Activated CD4-positive, alpha-beta T cell treated with anti-CD3 and anti-CD28 coated beads for 4 hours (primary cell): ENCODE data around the gene DPP7.
"Not testable (repeated sequence)": the region's sequence is repeated elsewhere in the genome, so short reads cannot be mapped to it uniquely, and the experiment has no call there.

Source experiments
- DNase-seq, 2 donors: peaks; one replicate each; pipeline ENCODE4 v3.0.0-alpha.2; 2020

The DPP7 gene

DNA sequence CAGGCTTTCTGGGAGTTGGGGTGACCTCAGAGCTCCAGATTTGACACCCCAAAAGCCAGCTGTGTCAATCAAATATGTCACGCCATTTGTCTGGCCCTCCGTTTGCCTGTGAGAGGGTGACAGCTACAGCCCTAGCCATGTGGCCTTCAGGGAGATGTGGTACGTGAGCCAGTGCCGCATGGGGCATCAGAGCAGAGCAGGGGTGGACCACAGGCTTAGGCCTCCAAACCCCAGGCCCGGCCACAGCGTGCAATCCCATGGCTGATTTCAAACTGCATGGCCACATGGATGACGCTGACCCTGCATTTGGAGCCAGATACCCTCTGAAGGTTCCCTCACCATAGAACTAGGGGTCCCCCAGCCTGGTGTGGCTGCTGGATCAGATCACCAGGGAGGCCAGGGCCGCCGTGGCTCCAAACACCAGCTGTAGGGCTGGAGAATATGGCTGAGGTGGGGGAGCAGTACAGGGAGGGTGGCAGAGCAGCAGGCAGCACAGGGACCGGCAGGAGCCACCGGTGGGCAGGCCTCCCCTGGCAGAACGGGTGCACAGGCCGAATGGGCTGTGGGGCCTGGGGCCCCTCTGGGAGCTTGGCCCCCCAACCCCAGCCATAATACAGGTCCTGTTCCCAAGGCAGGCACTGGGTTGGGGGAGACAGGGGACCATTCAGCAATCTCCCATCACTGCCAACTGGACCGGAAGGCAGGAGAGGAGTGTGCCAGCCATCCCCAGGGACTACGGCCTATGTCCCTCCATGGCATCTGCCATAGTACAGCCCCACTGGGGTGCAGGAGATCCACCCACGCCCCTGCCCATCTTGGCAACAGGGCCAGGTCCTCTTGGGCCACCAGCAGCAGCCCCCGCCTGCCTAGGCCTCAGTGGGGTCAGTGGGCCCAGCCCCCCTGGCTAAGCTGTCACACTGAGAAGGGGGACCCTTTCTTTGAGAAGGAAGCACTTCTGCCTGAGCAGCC, 45.7 kb downstream of the DPP7 start:
- no peak for DNase-seq

- peak; percentile 83 to 86 for DNase-seq
Observed at GRCh38 chr9:137067860-137068538, 46.5 kb downstream of the DPP7 start.

- DNase-seq = no peak
Observed at GRCh38 chr9:137066096-137066861, 48.3 kb downstream of the DPP7 start.

GRCh38 chr9:137065336-137065967, 49.1 kb downstream of the DPP7 start:
- DNase-seq = no peak

GRCh38 chr9:137064880-137065164, 49.7 kb downstream of the DPP7 start:
- no peak for DNase-seq

DNA sequence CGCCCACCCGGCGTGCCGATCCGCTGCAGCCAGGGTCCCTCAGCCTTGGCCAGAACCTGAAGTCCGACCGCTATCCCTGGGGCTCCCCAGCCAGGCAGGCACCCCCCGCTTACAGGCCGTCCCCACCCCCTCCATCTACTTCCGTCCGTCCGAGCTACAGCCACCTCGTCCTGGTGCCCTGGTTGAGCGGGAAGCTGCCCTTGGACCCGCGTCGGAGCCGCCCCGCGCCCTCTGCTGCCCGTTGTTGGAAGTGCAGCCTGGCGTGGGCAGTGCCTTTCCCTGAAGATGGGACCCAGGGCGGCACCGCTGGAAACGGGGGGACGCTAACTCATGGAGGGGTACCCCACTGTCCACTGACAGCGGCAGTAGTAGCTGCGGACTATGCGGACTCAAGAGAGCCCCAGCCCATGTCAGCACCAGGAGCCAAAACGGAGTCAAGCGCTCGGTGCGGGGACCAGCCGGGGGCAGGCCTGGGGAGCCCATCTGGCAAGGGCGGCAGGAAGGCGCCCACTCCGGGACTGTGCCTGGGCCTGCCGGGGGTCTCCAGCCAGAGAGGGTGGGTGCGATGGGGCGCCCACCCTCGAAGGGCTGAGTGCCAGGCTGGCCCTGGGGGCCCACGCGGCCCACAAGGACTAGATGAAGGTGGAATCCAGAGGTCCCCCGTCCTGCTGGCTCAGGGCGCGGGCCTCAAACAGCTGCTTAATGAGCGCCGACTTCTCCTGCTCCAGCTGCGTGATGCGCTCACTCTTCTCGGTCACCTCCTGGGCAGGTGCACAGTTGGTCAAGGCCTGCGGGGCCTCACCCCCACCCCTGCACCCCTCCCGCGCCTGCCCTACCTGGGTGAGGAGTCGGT, 50.3 kb downstream of the DPP7 start:
- peak; percentile 43 to 62 for DNase-seq

DNA sequence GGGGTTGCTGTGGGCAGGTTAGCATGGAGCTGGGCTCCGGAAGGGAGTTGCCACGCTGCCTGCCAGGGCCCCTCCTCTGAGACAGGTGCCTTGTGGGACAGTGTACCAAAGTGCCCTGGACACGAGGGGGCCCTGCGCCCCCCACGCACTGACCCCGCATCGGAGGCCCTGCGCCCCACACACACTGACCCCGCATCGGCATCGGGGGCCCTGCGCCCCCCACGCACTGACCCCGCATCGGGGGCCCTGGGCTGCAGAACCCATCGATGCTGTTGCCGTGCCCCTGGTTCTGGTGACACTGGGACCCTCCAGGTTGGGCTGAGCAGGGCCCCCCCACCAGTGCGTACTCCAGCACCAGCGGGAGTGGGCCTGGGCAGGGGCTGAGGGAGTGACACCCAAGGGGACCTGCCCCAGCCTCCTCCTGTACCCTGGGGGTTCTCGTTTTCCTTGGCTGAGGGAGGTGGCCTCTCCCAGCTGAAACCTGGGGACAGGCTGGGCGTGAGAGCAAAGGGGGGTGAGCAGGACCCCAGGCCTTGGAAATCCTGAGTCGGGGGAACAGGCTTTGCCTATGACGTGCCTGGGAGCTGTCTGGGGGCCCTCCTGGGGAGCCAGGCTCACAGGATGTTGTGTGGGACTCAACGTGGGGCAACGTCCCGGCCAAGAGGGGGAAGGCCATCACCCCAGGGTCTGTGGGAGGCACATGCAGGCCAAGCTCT, 51.1 kb downstream of the DPP7 start:
- DNase-seq = no peak

DNA sequence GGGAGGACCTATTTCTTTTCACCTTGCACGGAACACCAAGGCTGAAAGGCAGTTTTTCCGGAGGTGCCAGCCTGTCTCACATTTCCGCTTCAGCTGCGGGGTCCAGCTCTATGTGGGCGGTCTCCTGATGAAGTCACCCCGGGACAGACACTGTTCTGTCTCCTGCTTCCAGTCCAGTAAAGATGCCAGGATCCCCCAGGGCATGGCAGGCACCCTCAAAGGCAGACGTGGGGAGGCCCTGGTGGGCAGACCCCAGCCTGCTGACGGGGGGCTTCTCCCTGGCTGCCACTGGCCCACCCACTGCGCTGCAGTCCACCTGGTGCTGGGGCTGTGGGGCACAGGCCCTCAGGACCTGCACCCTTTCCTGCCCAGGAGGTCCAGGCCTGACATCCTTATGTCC, 51.7 kb downstream of the DPP7 start:
- DNase-seq = not testable (repeated sequence)

DNA sequence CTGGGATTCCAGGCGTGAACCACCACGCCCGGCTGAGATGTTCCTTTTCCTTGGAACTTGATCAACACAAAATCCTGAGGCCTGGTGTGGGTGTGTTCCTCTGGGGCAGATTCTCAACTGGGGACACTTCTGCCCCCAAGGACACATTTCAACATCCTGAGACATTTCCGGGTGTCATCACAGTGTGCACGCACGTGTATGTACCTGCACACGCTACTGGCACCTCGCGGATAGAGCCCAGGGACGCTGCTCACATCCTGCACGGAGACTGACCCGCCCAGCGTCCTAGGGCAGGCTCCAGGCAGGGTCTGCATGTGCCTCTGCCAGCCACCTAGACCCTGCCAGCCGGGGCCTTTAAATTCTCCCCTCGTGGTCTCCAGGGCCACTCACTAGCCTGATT, 52.1 kb downstream of the DPP7 start:
- no peak for DNase-seq
